IMR-90 (cell line): ENCODE results near the gene NHEJ1. TPM values are rescaled to one million over a fixed set of nuclear protein-coding genes. Genes with fewer than 3 reads are reported as not detected.

Experiments used
- ATAC-seq: fragments of 200-7000 bp; cut with Tn5 transposase; 2 replicates; pipeline ENCODE4 v1.9.1; 2020; ENCODE audit warnings: low read depth, mild to moderate bottlenecking, moderate library complexity
- BruUV-seq: library from RNA; stranded (reverse); fragments of 400-500 nt; replicated peaks from 2 replicates; lab custom pipeline; 2021; lab: Mats Ljungman, UMichigan
- CTCF ChIA-PET: fragments of 300-600 bp; formaldehyde crosslinking; extraction: SDS; loops from one replicate; lab custom pipeline; 2021; ENCODE audit warnings: antibody characterized with exemption; lab: Yijun Ruan, JAX
- POLR2A ChIA-PET: fragments of 300-600 bp; sonication (Branson Sonifier 250); formaldehyde crosslinking; loops from one replicate; lab custom pipeline; 2022; ENCODE audit warnings: antibody characterized with exemption; ENCODE audit not compliant: unreplicated experiment; lab: Charles Lee
- DNase-seq: peaks from one replicate; pipeline ENCODE4 v3.0.0; 2013
- H2AFZ ChIP-seq: replicated peaks from 2 replicates; pipeline ENCODE3; 2013; ENCODE audit warnings: low read length, mild to moderate bottlenecking; ENCODE audit not compliant: poor library complexity
- H2AK5ac ChIP-seq: 2 replicates; pipeline ENCODE4 v1.6.1; 2013; ENCODE audit warnings: low read depth, low read length, inconsistent platforms
- H2AK9ac ChIP-seq: replicated peaks from 2 replicates; pipeline ENCODE3; 2013; ENCODE audit warnings: mild to moderate bottlenecking, low read depth, low read length, moderate library complexity; ENCODE audit not compliant: poor library complexity
- H2BK120ac ChIP-seq: 2 replicates; pipeline ENCODE4 v1.6.1; 2013; ENCODE audit warnings: low read depth, low read length, inconsistent platforms
- H2BK15ac ChIP-seq: 3 replicates; pipeline ENCODE4 v1.6.1; 2013; ENCODE audit warnings: low read depth, low read length, inconsistent platforms
- H2BK20ac ChIP-seq: 2 replicates; pipeline ENCODE4 v1.6.1; 2013; ENCODE audit warnings: low read depth, mild to moderate bottlenecking, inconsistent platforms, low read length, moderate library complexity
- H2BK5ac ChIP-seq: 2 replicates; pipeline ENCODE4 v1.6.1; 2013; ENCODE audit warnings: mild to moderate bottlenecking, low read depth, low read length, inconsistent platforms; ENCODE audit not compliant: poor library complexity, severe bottlenecking
- H3K14ac ChIP-seq: replicated peaks from 2 replicates; pipeline ENCODE4 v1.6.1; 2013; ENCODE audit warnings: low read depth, low read length, inconsistent platforms
- H3K18ac ChIP-seq: 2 replicates; pipeline ENCODE4 v1.6.1; 2013; ENCODE audit warnings: low read depth, low read length, control low read depth
- H3K23ac ChIP-seq: 2 replicates; pipeline ENCODE4 v1.6.1; 2013; ENCODE audit warnings: low read depth, low read length, inconsistent platforms
- H3K27ac ChIP-seq: 2 replicates; pipeline ENCODE4 v1.5.1; 2013; ENCODE audit warnings: mild to moderate bottlenecking, control low read depth, low read length; ENCODE audit not compliant: insufficient read depth
- H3K27me3 ChIP-seq: 2 replicates; pipeline ENCODE4 v1.6.1; 2013; ENCODE audit warnings: low read length; ENCODE audit not compliant: control insufficient read depth, insufficient read depth
- H3K36me3 ChIP-seq: 2 replicates; pipeline ENCODE4 v1.6.1; 2013; ENCODE audit warnings: low read length, mixed read lengths; ENCODE audit not compliant: control insufficient read depth, insufficient read depth
- H3K4ac ChIP-seq: 2 replicates; pipeline ENCODE4 v1.6.1; 2013; ENCODE audit warnings: low read depth, low read length, inconsistent platforms
- H3K4me1 ChIP-seq: 2 replicates; pipeline ENCODE4 v1.6.1; 2013; ENCODE audit warnings: low read length, mixed read lengths; ENCODE audit not compliant: control insufficient read depth, insufficient read depth
- H3K4me2 ChIP-seq: 2 replicates; pipeline ENCODE4 v1.6.1; 2013; ENCODE audit warnings: low read depth, mild to moderate bottlenecking, control low read depth, low read length, moderate library complexity
- H3K4me3 ChIP-seq: 2 replicates; pipeline ENCODE4 v1.5.1; 2013; ENCODE audit warnings: low read depth, mild to moderate bottlenecking, control low read depth, low read length, moderate library complexity; ENCODE audit not compliant: insufficient read depth
- H3K56ac ChIP-seq: 2 replicates; pipeline ENCODE4 v1.6.1; 2013; ENCODE audit warnings: low read length, inconsistent platforms; ENCODE audit not compliant: insufficient read depth; ENCODE audit errors: extremely low read depth
- H3K79me1 ChIP-seq, 2 experiments: 2 replicates each; pipeline ENCODE4 v1.6.1; 2013; ENCODE audit warnings: low read length in 2 of 2, inconsistent platforms in 1 of 2, low read depth in 1 of 2
- H3K9ac ChIP-seq: 2 replicates; pipeline ENCODE4 v1.6.1; 2013; ENCODE audit warnings: low read depth, low read length, control low read depth
- H3K9me1 ChIP-seq: 2 replicates; pipeline ENCODE4 v1.6.1; 2013; ENCODE audit warnings: low read length, inconsistent platforms; ENCODE audit not compliant: insufficient read depth
- H3K9me3 ChIP-seq: 2 replicates; pipeline ENCODE4 v1.6.1; 2013; ENCODE audit warnings: low read length; ENCODE audit not compliant: control insufficient read depth, insufficient read depth
- H4K20me1 ChIP-seq: 2 replicates; pipeline ENCODE4 v1.6.1; 2013; ENCODE audit warnings: low read length, inconsistent platforms; ENCODE audit not compliant: insufficient read depth
- H4K5ac ChIP-seq: 2 replicates; pipeline ENCODE4 v1.6.1; 2013; ENCODE audit warnings: mild to moderate bottlenecking, low read depth, low read length, control low read depth
- H4K8ac ChIP-seq, 2 experiments: 2 replicates each; pipeline ENCODE4 v1.6.1; 2013; ENCODE audit warnings: low read depth in 2 of 2, low read length in 2 of 2, control low read depth in 1 of 2, inconsistent platforms in 1 of 2
- H4K91ac ChIP-seq: 2 replicates; pipeline ENCODE4 v1.6.1; 2013; ENCODE audit warnings: low read depth, low read length, inconsistent platforms; ENCODE audit not compliant: insufficient read depth
- BHLHE40 ChIP-seq: fragments of 150-350 bp; IDR thresholded peaks from 2 replicates; pipeline ENCODE4 v1.6.1; 2016; ENCODE audit warnings: mild to moderate bottlenecking, low read depth, low read length
- CEBPB ChIP-seq: IDR thresholded peaks from 2 replicates; pipeline ENCODE4 v1.6.1; 2012; ENCODE audit warnings: low read depth, low read length, improper control_type of control experiment
- CHD1 ChIP-seq: IDR thresholded peaks from 2 replicates; pipeline ENCODE4 v1.6.1; 2012; ENCODE audit warnings: low read depth, low read length, improper control_type of control experiment
- CTCF ChIP-seq: conservative IDR thresholded peaks from 2 replicates; pipeline ENCODE4 v1.5.1; 2012; ENCODE audit warnings: mild to moderate bottlenecking, low read depth, low read length, improper control_type of control experiment
- ELK1 ChIP-seq: fragments of 150-350 bp; IDR thresholded peaks from 2 replicates; pipeline ENCODE4 v1.6.1; 2016; ENCODE audit warnings: low read depth, mild to moderate bottlenecking, low read length, moderate library complexity, borderline replicate concordance
- FOS ChIP-seq: fragments of 150-350 bp; IDR thresholded peaks from 2 replicates; pipeline ENCODE4 v1.6.1; 2016; ENCODE audit warnings: low read depth, low read length
- MAFK ChIP-seq: IDR thresholded peaks from 2 replicates; pipeline ENCODE4 v1.6.1; 2012; ENCODE audit warnings: low read depth, low read length, improper control_type of control experiment
- MAZ ChIP-seq: IDR thresholded peaks from 2 replicates; pipeline ENCODE4 v1.6.1; 2012; ENCODE audit warnings: low read depth, mild to moderate bottlenecking, low read length, improper control_type of control experiment, moderate library complexity, borderline replicate concordance
- MXI1 ChIP-seq: IDR thresholded peaks from 2 replicates; pipeline ENCODE4 v1.6.1; 2012; ENCODE audit warnings: low read depth, mild to moderate bottlenecking, low read length, moderate library complexity, borderline replicate concordance
- NFE2L2 ChIP-seq: fragments of 150-350 bp; IDR thresholded peaks from 2 replicates; pipeline ENCODE4 v1.6.1; 2016; ENCODE audit warnings: low read depth, mild to moderate bottlenecking, low read length
- POLR2A ChIP-seq: IDR thresholded peaks from 2 replicates; pipeline ENCODE4 v1.6.1; 2012; ENCODE audit warnings: mild to moderate bottlenecking, low read depth, low read length
- RAD21 ChIP-seq: IDR thresholded peaks from 2 replicates; pipeline ENCODE4 v1.6.1; 2012; ENCODE audit warnings: low read length, improper control_type of control experiment
- RCOR1 ChIP-seq: IDR thresholded peaks from 2 replicates; pipeline ENCODE4 v1.6.1; 2012; ENCODE audit warnings: mild to moderate bottlenecking, low read length, improper control_type of control experiment; ENCODE audit not compliant: insufficient replicate concordance
- RFX5 ChIP-seq: IDR thresholded peaks from 2 replicates; pipeline ENCODE4 v1.8.0; 2012; ENCODE audit warnings: low read depth, mild to moderate bottlenecking, low read length, moderate library complexity
- SMC3 ChIP-seq: fragments of 150-350 bp; IDR thresholded peaks from 2 replicates; pipeline ENCODE4 v1.6.1; 2016; ENCODE audit warnings: low read depth, mild to moderate bottlenecking, antibody characterized with exemption, low read length, moderate library complexity
- USF2 ChIP-seq: fragments of 150-350 bp; IDR thresholded peaks from 2 replicates; pipeline ENCODE4 v1.6.1; 2017; ENCODE audit warnings: mild to moderate bottlenecking, antibody characterized with exemption, low read length, low read depth
- WGBS, 2 experiments: methylation state at CpG; one replicate each; pipeline versions ENCODE4 v1.1.5 to v1.1.7; 2013; ENCODE audit warnings: missing lambda C conversion rate in 2 of 2; ENCODE audit not compliant: insufficient read length in 1 of 2; ENCODE audit errors: extremely low coverage in 2 of 2; 5-methylcytosine and 5-hydroxymethylcytosine counted together
- dilution Hi-C: fragments of 300-500 bp; cut with HindIII; formaldehyde crosslinking; loops from one replicate; pipeline ENCODE4 v1.14.3; 2018; ENCODE audit warnings: low sequenced_read_pairs; ENCODE audit not compliant: unreplicated experiment
- in situ Hi-C: fragments of 300-500 bp; cut with MboI; formaldehyde crosslinking; loops from 3 replicates; pipeline ENCODE4 v1.14.3; 2019; ENCODE audit warnings: low sequenced_read_pairs, inconsistent platforms, mixed read lengths
- intact Hi-C: fragments of 100-400 bp; cut with micrococcal nuclease; formaldehyde crosslinking; loops from 2 replicates; pipeline ENCODE4 v1.10.0; 2022
- polyA plus RNA-seq, 3 experiments: library from polyadenylated mRNA; depleted of rRNA; stranded (reverse); fragments of >200 nt; gene quantifications; 2 replicates each; pipeline ENCODE4 v1.2.3, GENCODE V29; 2012; ENCODE audit warnings: low replicate concordance in 1 of 3
- total RNA-seq: library from RNA; depleted of rRNA; stranded (reverse); fragments of >200 nt; gene quantifications from 2 replicates; pipeline ENCODE4 v1.2.3, GENCODE V29; 2012

Gene NHEJ1
- total and polyA plus RNA-seq, 2 of the 4 experiments (the other 2 are of a cell fraction) = 12.5 to 23.1 TPM

GRCh38 chr2:219163156-219163555 lies 2.5 kb upstream of the NHEJ1 start:
- H2BK5ac ChIP-seq = no peak overlapping the region
- H2AFZ ChIP-seq = no peak overlapping the region
- no peak overlapping the region for H4K8ac ChIP-seq
- H2BK120ac ChIP-seq = no peak overlapping the region
- WGBS, 2 experiments = 60% methylated on average over 1 of the region's 6 CpGs; no CpG with 5 or more reads in 1 of the 2 experiments
- no peak overlapping the region for H2AK9ac ChIP-seq
- ChIA-PET CTCF (interaction anchor here (0.6 kb wide), 1 partner anchor 8 kb away, joined by 3 read pairs; no protein-coding TSS in a partner anchor), POLR2A (no interaction called here)
- H4K20me1 ChIP-seq = no peaks in the 10 kb centered on the region
- TF ChIP-seq FOS (no peak), CEBPB (no peak), USF2 (no peak), RCOR1 (no peak), POLR2A (no peak), NFE2L2 (no peak), MXI1 (no peak), CHD1 (no peak), RAD21 (no peak), MAFK (no peak), ELK1 (no peak), BHLHE40 (no peak), RFX5 (no peak), MAZ (no peak), CTCF (no peak), SMC3 (no peak)
- no peaks in the 10 kb centered on the region for H3K27me3 ChIP-seq
- H3K36me3 ChIP-seq = no peaks in the 10 kb centered on the region
- H2AK5ac ChIP-seq = no peak overlapping the region
- no TSS peak for BruUV-seq
- H3K4me1 ChIP-seq = peaks cover 2% of the 10 kb centered on the region; the same call in 1 of the 2 replicates
- H3K9me1 ChIP-seq = no peaks in the 10 kb centered on the region; the same call in 1 of the 2 replicates
- H2BK15ac ChIP-seq = no peak overlapping the region
- intact Hi-C loops = no loop called here
- H4K91ac ChIP-seq = no peak overlapping the region
- H3K18ac ChIP-seq = no peak overlapping the region
- in situ Hi-C loops = no loop called here
- H3K14ac ChIP-seq = no peak overlapping the region
- dilution Hi-C loops = no loop called here
- ATAC-seq = no peak
- H2BK20ac ChIP-seq = no peak overlapping the region
- no peaks in the 10 kb centered on the region for H3K9me3 ChIP-seq
- H3K9ac ChIP-seq = no peak overlapping the region
- H3K4ac ChIP-seq = no peak overlapping the region
- no peak overlapping the region for H3K56ac ChIP-seq
- no peak for DNase-seq
- peaks cover 2 to 17% of the 10 kb centered on the region in 2 experiments; a peak in 2 of 4 replicates for H3K79me1 ChIP-seq
- H3K27ac ChIP-seq = no peak overlapping the region
- H3K4me3 ChIP-seq = no peak overlapping the region
- no peak overlapping the region for H3K23ac ChIP-seq
- H3K4me2 ChIP-seq = no peak overlapping the region
- no peak overlapping the region for H4K5ac ChIP-seq
